COLO668 (cell line): ENCODE results near the gene TMEM184B.
A peak's percentile ranks its signal among the peaks of the same experiment; 100 is the strongest.

Source experiments
- DNase-seq: peaks from one replicate; lab custom pipeline; 2025; ENCODE audit not compliant: unreplicated experiment; lab: John Stamatoyannopoulos, UW

Gene TMEM184B

DNA sequence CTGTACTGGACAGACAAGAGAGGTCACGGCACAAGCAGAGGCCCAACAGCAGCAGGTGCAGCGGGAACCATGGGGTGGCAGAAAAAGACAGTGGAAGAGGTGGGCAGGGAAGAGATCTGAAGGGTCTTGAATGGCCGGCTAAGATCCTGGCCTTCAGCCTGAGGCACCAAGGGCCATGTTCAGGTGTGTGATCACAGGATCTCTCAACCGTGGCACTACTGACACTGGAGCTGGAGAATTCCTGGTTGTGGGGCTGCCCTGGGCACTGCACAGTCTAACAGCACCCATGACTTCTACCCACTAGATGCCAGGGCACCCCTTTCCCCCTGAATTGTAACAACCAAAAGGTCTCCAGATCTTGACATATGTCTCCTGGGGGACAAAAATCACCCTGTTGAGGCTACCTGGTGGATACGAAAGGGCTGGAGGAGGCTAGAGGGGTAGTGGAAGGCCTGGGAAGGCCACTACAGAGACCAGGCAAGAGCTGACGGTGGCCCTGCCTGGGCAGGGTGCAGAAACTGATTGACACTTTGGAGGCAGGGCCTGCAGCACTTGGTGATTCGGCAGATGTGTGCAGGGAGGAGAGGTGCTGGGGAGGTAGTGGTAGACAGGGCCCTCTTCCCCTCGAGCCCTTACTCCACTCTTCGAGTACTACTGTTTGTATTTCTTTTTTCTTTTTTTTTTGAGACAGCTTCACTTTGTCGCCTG lies 36.1 kb upstream of the TMEM184B start:
- DNase-seq, result no peak

DNA sequence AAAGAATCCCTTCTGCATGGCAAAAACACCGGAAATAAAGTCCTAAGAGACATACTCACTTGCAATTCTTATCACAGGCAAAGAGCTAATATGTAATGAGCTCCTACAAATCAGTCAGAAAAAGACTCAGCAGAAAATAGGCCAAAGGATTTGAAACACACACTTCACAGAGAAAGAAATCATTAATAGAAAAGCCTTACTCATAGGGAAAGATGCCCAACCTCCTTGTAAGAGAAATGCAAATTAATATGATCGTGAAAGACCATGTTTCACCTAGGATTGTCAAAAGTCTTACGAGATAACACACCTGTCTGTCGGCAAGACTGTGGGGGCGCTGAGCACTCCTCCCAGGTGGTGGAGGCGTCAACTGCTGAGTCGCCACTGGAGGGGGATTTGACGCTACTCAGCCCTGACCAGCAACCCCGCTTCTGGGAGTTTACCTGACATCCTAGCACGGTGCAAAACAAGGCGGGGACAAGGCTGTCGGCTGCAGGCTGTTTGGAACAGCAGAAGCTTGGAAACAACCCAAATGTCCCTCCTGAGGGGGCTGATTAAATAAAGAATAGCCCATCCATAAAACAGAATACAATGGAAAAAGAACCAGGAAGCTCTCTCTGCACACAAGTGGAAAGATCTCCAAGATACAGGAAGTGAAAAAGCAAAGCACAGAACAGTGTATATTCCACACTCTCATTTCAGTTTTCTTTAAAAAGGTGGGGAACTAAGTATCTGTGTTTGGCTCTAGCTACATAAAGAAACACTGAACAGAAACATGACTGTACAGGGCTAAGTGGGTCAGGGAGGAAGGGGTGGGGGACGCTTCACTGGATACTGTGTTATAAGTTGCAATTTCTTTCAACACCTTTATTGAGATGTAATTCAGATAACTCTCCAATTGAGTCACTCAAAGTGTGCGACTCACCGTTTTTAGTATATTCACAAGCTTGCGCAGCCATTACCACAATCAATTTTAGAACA lies 33.0 kb upstream of the TMEM184B start:
- peak; percentile 34 for DNase-seq

GRCh38 chr22:38304526-38304925 lies 31.7 kb upstream of the TMEM184B start:
- no peak for DNase-seq

DNA sequence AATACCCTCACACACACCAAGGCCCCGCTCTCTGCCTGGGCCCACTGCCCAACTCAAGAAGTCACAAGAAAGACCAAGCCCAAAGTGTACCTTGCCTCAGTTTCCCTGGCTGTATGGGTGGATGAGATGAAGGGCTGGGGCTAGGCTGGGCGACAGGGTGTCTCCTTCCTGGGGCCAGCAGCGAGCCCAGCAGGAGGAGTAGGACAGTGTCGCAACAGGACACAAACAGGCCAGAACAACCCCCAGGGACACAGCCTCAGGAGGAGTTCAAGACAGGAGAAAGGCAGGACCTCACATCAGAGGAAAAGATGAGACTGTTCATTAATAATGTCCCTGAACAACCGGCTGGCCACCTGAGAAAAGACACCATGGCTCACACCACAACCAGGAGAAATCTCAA lies 31.2 kb upstream of the TMEM184B start:
- DNase-seq, result no peak

- no peak for DNase-seq
These were observed 30.1 kb upstream of the TMEM184B start for GRCh38 chr22:38302906-38303305.

GRCh38 chr22:38300946-38301345 lies 28.1 kb upstream of the TMEM184B start:
- DNase-seq, result no peak

DNA sequence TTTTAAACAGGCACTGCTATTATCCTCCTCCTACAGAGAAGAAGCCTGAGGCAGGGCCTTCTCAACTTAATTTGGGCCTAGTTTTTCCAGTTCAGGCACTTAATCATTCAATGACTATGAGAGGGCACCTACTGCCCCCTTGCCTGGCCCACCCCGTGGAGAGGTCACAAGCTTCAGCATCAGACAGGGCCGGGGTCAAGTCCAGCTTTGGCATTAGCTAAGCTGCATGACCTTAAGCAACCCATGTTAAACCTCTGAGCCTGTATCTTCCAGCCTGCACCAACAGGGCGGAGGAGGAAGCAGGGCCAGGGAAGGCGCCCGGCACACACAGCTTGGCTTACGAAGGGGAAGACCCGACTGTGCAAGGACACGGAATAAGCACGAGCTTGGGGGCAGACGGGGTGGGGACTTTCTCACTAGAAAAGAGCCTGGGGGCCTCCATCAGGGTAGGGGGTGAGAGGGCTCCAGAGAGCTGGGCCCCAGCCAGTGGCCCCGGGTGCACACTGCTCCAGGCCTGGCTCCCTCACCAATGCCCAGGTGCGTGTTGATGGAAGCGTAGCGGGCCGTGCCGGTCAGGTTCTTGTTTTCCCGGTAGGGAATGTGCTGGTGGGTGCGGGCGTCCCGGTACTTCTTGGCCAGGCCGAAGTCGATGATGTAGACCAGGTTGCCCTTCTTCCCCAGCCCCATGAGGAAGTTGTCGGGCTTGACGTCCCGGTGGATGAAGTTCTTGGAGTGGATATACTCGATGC lies 27.6 kb upstream of the TMEM184B start:
- DNase-seq, result no peak

DNA sequence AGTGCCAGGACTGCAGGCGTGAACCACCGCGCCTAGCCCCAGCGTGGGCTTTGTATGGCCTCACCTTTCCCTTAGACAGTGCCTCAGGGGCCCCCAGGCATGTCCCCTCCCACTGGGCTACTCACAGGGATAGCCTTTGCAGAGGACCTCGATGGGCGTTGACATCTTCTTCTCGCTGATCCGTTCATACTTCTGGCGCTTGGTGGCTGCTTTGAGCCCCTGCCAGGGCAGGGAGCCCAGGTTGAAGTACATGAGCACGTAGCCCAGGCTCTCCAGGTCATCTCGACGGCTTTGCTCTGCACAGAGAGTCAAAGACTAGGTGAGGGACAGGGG lies 26.9 kb upstream of the TMEM184B start:
- no peak for DNase-seq

GRCh38 chr22:38298312-38299005 lies 25.6 kb upstream of the TMEM184B start:
- DNase-seq, result peak; percentile 18

- DNase-seq, result no peak
These were observed 23.6 kb upstream of the TMEM184B start for GRCh38 chr22:38296372-38296771.

GRCh38 chr22:38295863-38296262 lies 23.1 kb upstream of the TMEM184B start:
- no peak for DNase-seq

GRCh38 chr22:38295339-38295738 lies 22.5 kb upstream of the TMEM184B start:
- no peak for DNase-seq

- no peak for DNase-seq
These were observed 21.4 kb upstream of the TMEM184B start for GRCh38 chr22:38294193-38294592.

GRCh38 chr22:38292694-38293093 lies 19.9 kb upstream of the TMEM184B start:
- DNase-seq, result no peak

GRCh38 chr22:38291201-38291777 lies 18.5 kb upstream of the TMEM184B start:
- DNase-seq, result peak; percentile 53

DNA sequence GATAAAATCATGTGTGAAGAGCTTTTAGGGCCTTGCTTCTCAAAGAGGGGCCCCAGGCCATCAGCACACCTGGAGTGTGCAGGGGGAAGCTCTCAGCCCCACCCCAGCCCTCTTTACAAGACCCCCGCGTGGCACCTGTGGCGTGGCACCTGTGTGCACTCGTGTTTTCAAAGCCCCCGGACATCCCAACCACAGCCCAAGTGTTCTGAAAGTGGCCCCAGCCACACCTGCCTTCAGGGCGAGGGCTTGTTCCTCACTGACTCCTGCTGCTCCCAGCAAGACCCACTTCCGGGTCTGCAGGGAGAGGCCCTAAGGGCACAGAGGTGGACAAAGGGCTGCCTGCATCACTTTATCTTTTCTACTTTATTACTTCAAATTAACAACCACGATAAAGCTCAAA lies 17.5 kb upstream of the TMEM184B start:
- peak; percentile 42 for DNase-seq

GRCh38 chr22:38289583-38290082 lies 16.8 kb upstream of the TMEM184B start:
- DNase-seq, result no peak

GRCh38 chr22:38286915-38287669 lies 14.3 kb upstream of the TMEM184B start:
- no peak for DNase-seq

DNA sequence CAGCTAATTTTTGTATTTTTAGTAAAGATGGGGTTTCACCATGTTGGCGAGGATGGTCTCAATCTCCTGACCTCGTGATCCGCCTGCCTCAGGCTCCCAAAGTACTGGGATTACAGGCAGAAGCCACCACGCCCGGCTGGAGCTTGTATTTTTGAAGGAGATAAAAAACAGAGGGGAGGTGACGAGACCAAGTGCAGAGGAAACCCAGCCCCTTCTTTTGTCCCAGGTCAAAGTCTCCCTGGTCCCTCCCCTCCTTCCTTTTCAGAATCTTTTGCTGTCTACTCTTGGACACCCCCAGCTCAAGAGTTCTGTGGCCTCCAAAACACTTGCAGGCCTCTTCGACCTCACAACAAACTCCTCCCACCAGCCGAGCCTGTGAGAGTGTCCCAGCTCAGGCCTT lies 12.2 kb upstream of the TMEM184B start:
- no peak for DNase-seq

DNA sequence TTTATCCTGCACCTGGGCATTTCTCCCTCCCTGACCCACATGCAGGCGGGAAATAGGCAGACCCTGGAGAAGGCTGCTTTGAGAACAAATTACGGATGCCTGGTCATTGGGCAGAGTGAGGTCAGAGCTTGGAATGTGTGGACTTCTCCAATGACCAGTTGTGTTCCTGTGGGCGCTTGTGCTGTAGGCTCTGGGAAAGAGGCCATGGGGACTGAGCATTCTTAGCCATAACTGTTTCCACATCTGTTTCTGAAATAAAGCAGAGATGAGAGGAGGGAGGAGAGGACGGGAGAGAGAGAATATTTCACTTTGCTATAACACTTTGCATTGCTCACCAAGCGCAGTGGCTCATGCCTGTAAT lies 11.2 kb upstream of the TMEM184B start:
- DNase-seq, result no peak
